GM12872 (cell line): ENCODE results near the gene SPHK2.
A peak's percentile ranks its signal among the peaks of the same experiment; 100 is the strongest.

ENCODE experiments used
- CTCF ChIP-seq: IDR thresholded peaks from 3 replicates; pipeline ENCODE4 v1.5.1; 2011; ENCODE audit warnings: low read depth, mild to moderate bottlenecking, low read length, moderate library complexity; ENCODE audit not compliant: insufficient read depth

The SPHK2 gene

GRCh38 chr19:48582168-48582567 lies 37.1 kb upstream of the SPHK2 start:
- TF ChIP-seq CTCF, result no peak

- no peak for TF ChIP-seq CTCF
Observed at GRCh38 chr19:48587387-48587786, 31.9 kb upstream of the SPHK2 start.

- TF ChIP-seq CTCF, result peak; percentile 96
Observed at GRCh38 chr19:48588670-48589401, 30.5 kb upstream of the SPHK2 start.

GRCh38 chr19:48591021-48591420 lies 28.3 kb upstream of the SPHK2 start:
- TF ChIP-seq CTCF, result no peak

GRCh38 chr19:48595171-48595570 lies 24.1 kb upstream of the SPHK2 start:
- TF ChIP-seq CTCF, result no peak

GRCh38 chr19:48595833-48596232 lies 23.5 kb upstream of the SPHK2 start:
- TF ChIP-seq CTCF, result no peak

- TF ChIP-seq CTCF, result no peak
Observed at GRCh38 chr19:48596237-48596636, 23.1 kb upstream of the SPHK2 start.
